HG03039 (cell line): ENCODE results near the gene GRAMD4.

ENCODE experiments used
- ATAC-seq: cut with Tn5 transposase; IDR thresholded peaks from one replicate; pipeline ENCODE4 v1.9.1; 2021; ENCODE audit warnings: mild to moderate bottlenecking, moderate library complexity; ENCODE audit not compliant: unreplicated experiment

The GRAMD4 gene

GRCh38 chr22:46582281-46582933, 37.8 kb upstream of the GRAMD4 start:
- ATAC-seq, result no peak

GRCh38 chr22:46583571-46583970, 36.6 kb upstream of the GRAMD4 start:
- ATAC-seq, result no peak

GRCh38 chr22:46584081-46584921, 35.9 kb upstream of the GRAMD4 start:
- ATAC-seq, result no peak

GRCh38 chr22:46585340-46586122, 34.7 kb upstream of the GRAMD4 start:
- no peak for ATAC-seq

GRCh38 chr22:46586123-46586519, 34.1 kb upstream of the GRAMD4 start:
- no peak for ATAC-seq

- no peak for ATAC-seq
Measured at GRCh38 chr22:46586531-46587011, 33.6 kb upstream of the GRAMD4 start.

GRCh38 chr22:46587061-46587460, 33.1 kb upstream of the GRAMD4 start:
- ATAC-seq, result no peak

- no peak for ATAC-seq
Measured at GRCh38 chr22:46587492-46588278, 32.5 kb upstream of the GRAMD4 start.

- no peak for ATAC-seq
Measured at GRCh38 chr22:46588279-46589140, 31.7 kb upstream of the GRAMD4 start.

- no peak for ATAC-seq
Measured at GRCh38 chr22:46589141-46589748, 30.9 kb upstream of the GRAMD4 start.

GRCh38 chr22:46589871-46590271, 30.3 kb upstream of the GRAMD4 start:
- ATAC-seq, result no peak

- no peak for ATAC-seq
Measured at GRCh38 chr22:46590334-46590733, 29.9 kb upstream of the GRAMD4 start.

- no peak for ATAC-seq
Measured at GRCh38 chr22:46591930-46592329, 28.3 kb upstream of the GRAMD4 start.

GRCh38 chr22:46592390-46592872, 27.8 kb upstream of the GRAMD4 start:
- ATAC-seq, result no peak

- ATAC-seq, result no peak
Measured at GRCh38 chr22:46593211-46593681, 26.9 kb upstream of the GRAMD4 start.

GRCh38 chr22:46593996-46594946, 25.9 kb upstream of the GRAMD4 start:
- no peak for ATAC-seq

GRCh38 chr22:46594947-46595298, 25.3 kb upstream of the GRAMD4 start:
- no peak for ATAC-seq

GRCh38 chr22:46595545-46595944, 24.6 kb upstream of the GRAMD4 start:
- no peak for ATAC-seq
